ENCODE data around the gene CHD6.

CHD6 gene

DNA sequence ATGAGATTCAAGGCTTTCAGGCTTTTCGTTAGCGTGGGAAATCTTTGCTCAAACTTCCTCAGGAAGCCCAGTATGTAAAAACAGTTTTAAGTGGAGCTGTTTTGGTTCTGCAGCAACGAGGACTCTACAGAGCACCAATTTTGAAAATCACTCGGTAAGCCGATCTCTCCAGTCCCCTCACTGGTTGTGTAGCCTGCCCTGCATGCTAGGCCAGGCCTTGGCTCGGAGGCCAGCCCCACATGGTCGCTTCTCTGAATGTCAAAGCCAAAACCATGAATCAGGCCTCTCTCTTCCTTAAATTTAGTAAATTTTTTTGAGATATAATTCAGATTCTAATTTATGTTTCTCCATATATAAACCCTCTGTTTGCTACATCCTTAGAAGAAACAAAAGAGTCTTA, 108.0 kb downstream of the CHD6 start:
- 0 out of 2 replicates have a peak, but pooled peaks cover 1% of the 10 kb centered on the region for H3K9me3 ChIP-seq (ENCODE audit: low read depth, low read length)
- no peak for TF ChIP-seq POLR2AphosphoS5 (IDR thresholded peaks at IDR 0.05; ENCODE audit: borderline replicate concordance, low read depth, low read length)
- no peak for TF ChIP-seq FOXP2 (optimal IDR thresholded peaks at IDR 0.05; ENCODE audit: control extremely low read depth, extremely low read length, insufficient read depth)
- DNase-seq (ENCODE audit: low read depth, low spot score) = no peak
- H3K4me3 ChIP-seq = no peak overlapping the region
- peaks cover 40% of the 10 kb centered on the region for H3K36me3 ChIP-seq (ENCODE audit: insufficient read depth, low read length)
- H3K9ac ChIP-seq (ENCODE audit: insufficient read length) = no peak overlapping the region
- H3K27ac ChIP-seq = no peak overlapping the region

DNA sequence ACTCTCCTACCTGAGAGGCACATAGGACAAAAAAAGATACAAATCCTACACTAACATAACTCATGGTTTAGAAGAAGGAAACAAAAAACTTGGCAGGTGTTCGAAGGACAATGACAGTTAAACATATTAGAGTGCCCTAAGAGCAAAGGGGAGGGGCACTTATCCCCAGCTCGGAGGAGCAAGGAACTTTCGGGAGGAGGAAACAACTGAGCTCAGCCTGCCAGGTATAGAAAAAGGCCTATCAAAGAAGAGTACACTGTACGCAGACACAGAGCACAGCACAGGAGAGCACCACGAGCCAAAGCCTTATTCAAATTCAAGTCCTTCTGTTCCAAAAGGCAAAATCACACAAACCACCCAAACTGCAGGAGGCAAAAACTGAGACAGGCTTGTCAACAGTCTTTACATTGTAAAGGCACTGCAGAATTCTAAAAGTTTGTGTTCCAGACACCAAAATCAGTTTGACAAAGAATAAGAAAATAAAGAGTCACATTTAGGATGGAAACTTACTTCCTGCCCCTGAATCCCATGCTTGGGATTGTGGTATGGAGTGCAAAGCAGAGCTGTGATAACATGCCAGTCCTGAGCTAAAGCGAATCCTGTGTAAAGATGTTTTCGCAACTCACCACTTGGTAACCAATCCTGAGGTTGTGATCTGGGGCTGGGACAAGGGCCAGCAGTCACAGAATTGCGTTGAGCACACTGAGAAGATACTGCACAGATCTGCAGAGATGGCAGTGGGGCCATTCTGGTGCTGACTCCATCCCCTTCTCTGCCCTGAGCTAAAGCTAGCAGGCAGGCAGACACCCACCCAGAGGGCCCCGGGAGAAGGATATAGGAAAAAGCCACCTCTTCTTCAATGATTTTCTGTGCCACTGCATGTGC, 108.6 kb downstream of the CHD6 start:
- Histone ChIP-seq H3K9me3 (ENCODE audit: low read depth, low read length) (0 out of 2 replicates have a peak, but pooled peaks cover 6% of the 10 kb centered on the region), H3K36me3 (ENCODE audit: insufficient read depth, low read length) (peaks cover 47% of the 10 kb centered on the region), H3K4me3 (no peak overlapping the region), H3K27ac (no peak overlapping the region), H3K9ac (ENCODE audit: insufficient read length) (no peak overlapping the region)
- TF ChIP-seq POLR2AphosphoS5 (IDR thresholded peaks at IDR 0.05; ENCODE audit: borderline replicate concordance, low read depth, low read length) (no peak), FOXP2 (optimal IDR thresholded peaks at IDR 0.05; ENCODE audit: control extremely low read depth, extremely low read length, insufficient read depth) (no peak)
- no peak for DNase-seq (ENCODE audit: low read depth, low spot score)

DNA sequence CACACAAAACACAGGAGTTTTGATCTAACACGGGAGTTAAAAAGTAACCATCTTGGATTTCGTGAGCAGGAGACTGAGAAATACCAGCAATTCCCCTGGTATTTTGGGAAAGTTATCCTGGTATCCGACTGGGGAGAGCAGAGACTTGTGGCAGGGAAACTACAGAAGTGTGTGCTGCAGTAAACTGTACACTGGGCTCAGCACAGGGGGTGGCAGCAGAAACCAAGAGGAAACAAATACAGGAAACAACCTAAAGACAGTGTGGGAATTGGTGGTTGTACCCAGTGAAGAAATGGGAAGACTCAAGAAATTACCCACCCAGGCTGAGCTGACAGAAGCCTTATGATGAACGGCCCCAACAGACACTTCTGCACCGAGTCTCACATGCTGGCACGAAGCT, 109.8 kb downstream of the CHD6 start:
- TF ChIP-seq EZH2 (IDR thresholded peaks at IDR 0.05) = no peak
- no peak for TF ChIP-seq POLR2AphosphoS5 (IDR thresholded peaks at IDR 0.05; ENCODE audit: borderline replicate concordance, low read depth, low read length)
- no peak for TF ChIP-seq FOXP2 (optimal IDR thresholded peaks at IDR 0.05; ENCODE audit: control extremely low read depth, extremely low read length, insufficient read depth)
- no peak overlapping the region for H3K4me3 ChIP-seq
- 0 out of 2 replicates have a peak, but pooled peaks cover 6% of the 10 kb centered on the region for H3K9me3 ChIP-seq (ENCODE audit: low read depth, low read length)
- DNase-seq (ENCODE audit: low read depth, low spot score) = no peak
- H3K9ac ChIP-seq (ENCODE audit: insufficient read length) = no peak overlapping the region
- no peak overlapping the region for H3K27ac ChIP-seq
- peaks cover 50% of the 10 kb centered on the region for H3K36me3 ChIP-seq (ENCODE audit: insufficient read depth, low read length)

- no peak overlapping the region for H3K9ac ChIP-seq (ENCODE audit: insufficient read length)
- no peak for DNase-seq (ENCODE audit: low read depth, low spot score)
- peaks cover 50% of the 10 kb centered on the region for H3K36me3 ChIP-seq (ENCODE audit: insufficient read depth, low read length)
- H3K27ac ChIP-seq = no peak overlapping the region
- H3K4me3 ChIP-seq = no peak overlapping the region
- H3K9me3 ChIP-seq (ENCODE audit: low read depth, low read length) = 0 out of 2 replicates have a peak, but pooled peaks cover 6% of the 10 kb centered on the region
- no peak for TF ChIP-seq FOXP2 (optimal IDR thresholded peaks at IDR 0.05; ENCODE audit: control extremely low read depth, extremely low read length, insufficient read depth)
- no peak for TF ChIP-seq POLR2AphosphoS5 (IDR thresholded peaks at IDR 0.05; ENCODE audit: borderline replicate concordance, low read depth, low read length)
- no peak for TF ChIP-seq EZH2 (IDR thresholded peaks at IDR 0.05)
Observed at GRCh38 chr20:41507851-41508250, 110.3 kb downstream of the CHD6 start.

- Histone ChIP-seq H3K4me3 (no peak overlapping the region), H3K9ac (ENCODE audit: insufficient read length) (no peak overlapping the region), H3K27ac (no peak overlapping the region), H3K9me3 (ENCODE audit: low read depth, low read length) (0 out of 2 replicates have a peak, but pooled peaks cover 6% of the 10 kb centered on the region), H3K36me3 (ENCODE audit: insufficient read depth, low read length) (peaks cover 47% of the 10 kb centered on the region)
- TF ChIP-seq EZH2 (IDR thresholded peaks at IDR 0.05) (no peak), POLR2AphosphoS5 (IDR thresholded peaks at IDR 0.05; ENCODE audit: borderline replicate concordance, low read depth, low read length) (no peak), FOXP2 (optimal IDR thresholded peaks at IDR 0.05; ENCODE audit: control extremely low read depth, extremely low read length, insufficient read depth) (no peak)
- DNase-seq (ENCODE audit: low read depth, low spot score) = no peak
Observed at GRCh38 chr20:41507436-41507835, 110.7 kb downstream of the CHD6 start.

DNA sequence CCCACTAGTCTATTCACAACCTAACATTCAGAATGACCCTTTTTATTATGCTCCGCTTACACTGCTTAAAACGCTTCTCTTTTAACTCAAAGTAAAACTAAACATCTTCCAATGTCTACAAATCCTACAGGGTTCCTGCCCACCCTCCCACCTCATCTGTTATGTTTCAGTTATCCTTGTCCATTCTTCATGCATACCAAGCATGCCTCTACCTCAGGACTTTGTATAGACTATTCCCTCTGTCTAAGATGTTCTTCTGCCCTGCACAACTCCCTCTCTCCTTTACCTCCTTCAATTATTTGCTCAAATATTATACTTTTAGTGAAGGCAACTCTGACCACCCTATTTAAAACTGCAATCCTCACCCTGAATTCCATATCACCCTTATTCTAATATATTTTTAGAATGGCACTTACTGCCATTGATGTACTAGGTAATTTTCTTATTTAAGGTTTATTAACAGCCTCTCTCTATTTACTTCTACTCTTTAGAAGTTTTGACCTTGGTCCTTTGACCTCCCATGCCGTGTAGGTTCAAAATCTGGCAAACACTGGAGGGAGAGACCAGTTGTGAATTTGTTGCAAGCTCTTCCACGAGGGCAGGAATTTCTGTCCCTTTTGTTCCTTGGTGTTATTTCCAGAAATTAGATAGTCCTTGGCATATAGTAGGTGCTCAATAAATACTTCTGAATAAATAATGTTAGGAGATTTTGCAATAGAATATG, 111.8 kb downstream of the CHD6 start:
- H3K36me3 ChIP-seq (ENCODE audit: insufficient read depth, low read length) = peaks cover 42% of the 10 kb centered on the region
- no peak overlapping the region for H3K27ac ChIP-seq
- no peak overlapping the region for H3K4me3 ChIP-seq
- no peak for DNase-seq (ENCODE audit: low read depth, low spot score)
- H3K9me3 ChIP-seq (ENCODE audit: low read depth, low read length) = 0 out of 2 replicates have a peak, but pooled peaks cover 6% of the 10 kb centered on the region
- TF ChIP-seq POLR2AphosphoS5 (IDR thresholded peaks at IDR 0.05; ENCODE audit: borderline replicate concordance, low read depth, low read length) (no peak), FOXP2 (optimal IDR thresholded peaks at IDR 0.05; ENCODE audit: control extremely low read depth, extremely low read length, insufficient read depth) (no peak), EZH2 (IDR thresholded peaks at IDR 0.05) (no peak)
- no peak overlapping the region for H3K9ac ChIP-seq (ENCODE audit: insufficient read length)

GRCh38 chr20:41505184-41505583, 113.0 kb downstream of the CHD6 start:
- no peak overlapping the region for H3K27ac ChIP-seq
- no peak for TF ChIP-seq FOXP2 (optimal IDR thresholded peaks at IDR 0.05; ENCODE audit: control extremely low read depth, extremely low read length, insufficient read depth)
- TF ChIP-seq POLR2AphosphoS5 (IDR thresholded peaks at IDR 0.05; ENCODE audit: borderline replicate concordance, low read depth, low read length) = no peak
- TF ChIP-seq EZH2 (IDR thresholded peaks at IDR 0.05) = no peak
- H3K4me3 ChIP-seq = no peak overlapping the region
- 0 out of 2 replicates have a peak, but pooled peaks cover 6% of the 10 kb centered on the region for H3K9me3 ChIP-seq (ENCODE audit: low read depth, low read length)
- peaks cover 42% of the 10 kb centered on the region for H3K36me3 ChIP-seq (ENCODE audit: insufficient read depth, low read length)
- no peak for DNase-seq (ENCODE audit: low read depth, low spot score)
- H3K9ac ChIP-seq (ENCODE audit: insufficient read length) = no peak overlapping the region

DNA sequence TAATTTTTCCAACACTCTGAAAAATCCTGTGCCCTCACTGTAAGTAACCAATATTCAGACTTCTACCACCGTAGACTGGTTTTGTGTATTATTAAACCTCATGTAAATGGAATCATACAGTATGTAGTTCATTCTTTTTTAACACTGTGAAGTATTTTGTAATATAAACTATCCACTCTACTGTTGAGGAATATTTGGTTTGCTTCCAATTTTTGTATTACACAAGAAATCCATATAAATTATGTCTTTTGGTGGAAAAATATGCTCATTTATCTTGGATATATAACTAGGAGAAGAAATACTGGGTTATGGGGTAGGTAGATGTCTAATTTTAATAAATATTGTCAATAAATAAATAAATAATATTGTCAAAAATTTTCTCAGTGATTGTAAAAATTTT, 116.8 kb downstream of the CHD6 start:
- TF ChIP-seq POLR2AphosphoS5 (IDR thresholded peaks at IDR 0.05; ENCODE audit: borderline replicate concordance, low read depth, low read length) (no peak), EZH2 (IDR thresholded peaks at IDR 0.05) (no peak), FOXP2 (optimal IDR thresholded peaks at IDR 0.05; ENCODE audit: control extremely low read depth, extremely low read length, insufficient read depth) (no peak)
- peaks cover 33% of the 10 kb centered on the region for H3K36me3 ChIP-seq (ENCODE audit: insufficient read depth, low read length)
- no peak overlapping the region for H3K9ac ChIP-seq (ENCODE audit: insufficient read length)
- H3K9me3 ChIP-seq (ENCODE audit: low read depth, low read length) = 0 out of 2 replicates have a peak, but pooled peaks cover 6% of the 10 kb centered on the region
- DNase-seq (ENCODE audit: low read depth, low spot score) = no peak
- H3K27ac ChIP-seq = no peak overlapping the region
- no peak overlapping the region for H3K4me3 ChIP-seq

Measured in SK-N-MC (cell line).